Endothelial cell of umbilical vein (primary cell): ENCODE data around the gene PTPRF. TPM values are rescaled to one million over a fixed set of nuclear protein-coding genes. Genes with fewer than 3 reads are reported as not detected.

Experiments
- BruUV-seq: library from RNA; stranded (reverse); fragments of 400-500 nt; replicated peaks from 2 replicates; lab custom pipeline; 2021; lab: Mats Ljungman, UMichigan
- CTCF ChIA-PET: fragments of 300-600, 350-600 bp; sonication (Branson Sonifier 250); formaldehyde crosslinking; loops from one replicate; lab custom pipeline; 2021; ENCODE audit warnings: antibody characterized with exemption, inconsistent platforms; lab: Charles Lee
- POLR2A ChIA-PET: fragments of 300-600, 350-600 bp; sonication (Branson Sonifier 250); formaldehyde crosslinking; loops from one replicate; lab custom pipeline; 2021; ENCODE audit warnings: antibody characterized with exemption, inconsistent platforms; lab: Charles Lee
- DNase-seq: peaks from one replicate; pipeline ENCODE4 v3.0.0-alpha.2; 2011; ENCODE audit warnings: low read depth, low spot score
- FAIRE-seq: peaks from 2 replicates; lab custom pipeline; 2011; peaks lifted over from hg19 to GRCh38; lab: Jason Lieb, UNC
- H2AFZ ChIP-seq: 2 replicates; pipeline ENCODE4 v1.6.0; 2012; ENCODE audit warnings: low read depth, low read length, control low read depth, inconsistent platforms
- H3K27ac ChIP-seq: 2 replicates; pipeline ENCODE4 v1.5.1; 2011; ENCODE audit warnings: low read depth, mild to moderate bottlenecking, control low read depth, low read length, moderate library complexity; ENCODE audit not compliant: insufficient read depth
- H3K27me3 ChIP-seq, 2 experiments: 2 replicates each; pipeline versions ENCODE4 v1.6.0 to v1.6.1; 2011; ENCODE audit warnings: low read length in 2 of 2, mixed read lengths in 1 of 2; ENCODE audit not compliant: control insufficient read depth in 2 of 2, insufficient read depth in 2 of 2
- H3K36me3 ChIP-seq, 2 experiments: 2 replicates in 1 of 2; 3 replicates in 1 of 2; pipeline ENCODE4 v1.5.1; 2011; ENCODE audit warnings: low read length in 2 of 2, mild to moderate bottlenecking in 1 of 2, moderate library complexity in 1 of 2; ENCODE audit not compliant: control insufficient read depth in 2 of 2, insufficient read depth in 2 of 2; ENCODE audit errors: extremely low read depth in 1 of 2
- H3K4me1 ChIP-seq: 3 replicates; pipeline ENCODE4 v1.5.1; 2011; ENCODE audit warnings: mild to moderate bottlenecking, low read length; ENCODE audit not compliant: control insufficient read depth, insufficient read depth; ENCODE audit errors: extremely low read depth
- H3K4me2 ChIP-seq: 2 replicates; pipeline ENCODE4 v1.6.1; 2011; ENCODE audit warnings: low read length, control low read depth, mixed read lengths; ENCODE audit not compliant: insufficient read depth
- H3K4me3 ChIP-seq, 3 experiments: fragments of 200-600 bp in 1 of 3; sonication (generic), shearing (Covaris generic) in 1 of 3; replicated peaks in 1 of 3; 2 replicates each; pipeline ENCODE4 v1.5.1; 2011 to 2016; ENCODE audit warnings: control low read depth in 3 of 3, low read length in 3 of 3, mild to moderate bottlenecking in 2 of 3, inconsistent platforms in 1 of 3, low read depth in 1 of 3, moderate library complexity in 1 of 3; ENCODE audit not compliant: insufficient read depth in 1 of 3
- H3K79me2 ChIP-seq: 2 replicates; pipeline ENCODE4 v1.6.0; 2012; ENCODE audit warnings: low read length, inconsistent platforms; ENCODE audit not compliant: control insufficient read depth, insufficient read depth
- H3K9ac ChIP-seq: replicated peaks from 2 replicates; pipeline ENCODE3; 2011; ENCODE audit warnings: low read length, control low read depth; ENCODE audit not compliant: insufficient read depth; ENCODE audit errors: extremely low read depth
- H3K9me1 ChIP-seq: replicated peaks from 3 replicates; pipeline ENCODE4 v1.6.0; 2011; ENCODE audit warnings: mild to moderate bottlenecking, low read length; ENCODE audit not compliant: control insufficient read depth, insufficient read depth; ENCODE audit errors: extremely low read depth
- H3K9me3 ChIP-seq: replicated peaks from 2 replicates; pipeline ENCODE4 v1.5.1; 2012; ENCODE audit warnings: low read length, inconsistent platforms; ENCODE audit not compliant: control insufficient read depth, insufficient read depth
- H4K20me1 ChIP-seq: replicated peaks from 2 replicates; pipeline ENCODE3; 2011; ENCODE audit warnings: mild to moderate bottlenecking, low read length; ENCODE audit not compliant: control insufficient read depth, insufficient read depth; ENCODE audit errors: extremely low read depth
- EZH2 ChIP-seq: IDR thresholded peaks from 2 replicates; pipeline ENCODE4 v1.6.1; 2012; ENCODE audit warnings: borderline replicate concordance, low read depth, mild to moderate bottlenecking, moderate library complexity, low read length, inconsistent platforms; ENCODE audit not compliant: severe bottlenecking
- FOS ChIP-seq: IDR thresholded peaks from 2 replicates; pipeline ENCODE4 v1.6.1; 2011; ENCODE audit warnings: mild to moderate bottlenecking, low read length, moderate library complexity, borderline replicate concordance; ENCODE audit not compliant: insufficient read depth
- GATA2 ChIP-seq: IDR thresholded peaks from 2 replicates; pipeline ENCODE4 v1.7.0; 2011; ENCODE audit warnings: low read depth, mild to moderate bottlenecking, moderate library complexity, mixed read lengths, low read length; ENCODE audit not compliant: insufficient read length, insufficient read depth
- JUN ChIP-seq: IDR thresholded peaks from 2 replicates; pipeline ENCODE4 v1.6.1; 2011; ENCODE audit warnings: borderline replicate concordance, low read depth; ENCODE audit not compliant: insufficient read length, insufficient read depth
- MYC ChIP-seq: IDR thresholded peaks from one replicate; pipeline ENCODE4 v1.6.1; 2011; ENCODE audit warnings: mild to moderate bottlenecking, low read depth, low read length
- POLR2A ChIP-seq: IDR thresholded peaks from 2 replicates; pipeline ENCODE4 v1.6.1; 2012; ENCODE audit warnings: low read depth, mild to moderate bottlenecking, control low read depth, low read length
- POLR2AphosphoS5 ChIP-seq: IDR thresholded peaks from 2 replicates; pipeline ENCODE4 v1.6.1; 2012; ENCODE audit warnings: low read depth, mild to moderate bottlenecking, control low read depth, low read length, moderate library complexity; ENCODE audit not compliant: insufficient read depth
- dilution Hi-C: fragments of 300-500 bp; cut with MboI; formaldehyde crosslinking; loops from one replicate; pipeline ENCODE4 v1.15.0; 2019; ENCODE audit warnings: low sequenced_read_pairs; ENCODE audit not compliant: extremely low pct_ligation_motif_present
- intact Hi-C: fragments of 100-400 bp; cut with micrococcal nuclease; formaldehyde crosslinking; loops from one replicate; pipeline ENCODE4 v1.10.0; 2022
- polyA plus RNA-seq, 4 experiments: library from polyadenylated mRNA; depleted of rRNA in 3 of 4; stranded (reverse) in 3 of 4; unstranded in 1 of 4; fragments of >200 nt; gene quantifications; 2 replicates each; pipeline versions ENCODE4 v1.2.1 to v1.2.3, GENCODE V29; 2011 to 2012; ENCODE audit warnings: missing spikeins in 1 of 4
- total RNA-seq: library from RNA; stranded (reverse); gene quantifications from 2 replicates; pipeline ENCODE4 v1.2.3, GENCODE V29; 2021
- TF ChIP-seq, protein P1 (sequence below): IDR thresholded peaks from 2 replicates; pipeline ENCODE4 v1.6.1; 2011; ENCODE audit not compliant: insufficient read depth, insufficient read length
- TF ChIP-seq, protein P2 (sequence below), 2 donors: IDR thresholded peaks; 1 replicate in 1 of 2; 2 replicates in 1 of 2; pipeline ENCODE4 v1.5.1; 2011; ENCODE audit warnings: low read length in 2 of 2, mild to moderate bottlenecking in 2 of 2, moderate library complexity in 2 of 2, control low read depth in 1 of 2, inconsistent platforms in 1 of 2, low read depth in 1 of 2; ENCODE audit not compliant: insufficient read depth in 1 of 2; ENCODE audit errors: extremely low read depth in 1 of 2

PTPRF gene
- total and polyA plus RNA-seq, 2 donors (not counting 3 experiments of a cell fraction or from before 2014, with no cell fraction given) = 217 to 338 TPM

DNA sequence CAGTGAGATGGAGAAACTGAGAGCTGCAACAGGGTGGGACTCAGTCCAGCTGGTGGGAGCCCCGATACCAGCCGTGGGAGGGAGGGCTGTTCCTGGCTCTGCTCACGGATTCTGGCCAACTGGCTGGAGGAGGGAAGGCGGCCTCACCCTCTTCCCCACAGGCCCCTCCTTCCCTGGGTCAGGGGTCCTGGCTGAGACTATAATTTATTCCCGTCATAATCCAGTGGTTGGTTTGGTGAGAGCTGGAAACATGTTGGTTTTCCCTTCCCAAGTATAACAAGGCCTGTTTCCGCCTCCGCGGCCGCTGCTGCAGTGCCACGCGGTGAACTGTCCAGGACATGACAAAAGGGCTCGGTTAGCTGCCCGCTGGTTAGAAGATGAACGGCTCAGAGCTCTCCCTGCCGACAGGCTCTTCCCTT is 10.0 kb downstream of the PTPRF start:
- H2AFZ ChIP-seq = peak overlapping the region; percentile 6
- TF ChIP-seq POLR2AphosphoS5 = no peak
- TF ChIP-seq GATA2 = no peak
- peak; percentile 26 for TF ChIP-seq POLR2A
- TF ChIP-seq, protein P1, sequence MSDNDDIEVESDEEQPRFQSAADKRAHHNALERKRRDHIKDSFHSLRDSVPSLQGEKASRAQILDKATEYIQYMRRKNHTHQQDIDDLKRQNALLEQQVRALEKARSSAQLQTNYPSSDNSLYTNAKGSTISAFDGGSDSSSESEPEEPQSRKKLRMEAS = no peak
- no peak for TF ChIP-seq MYC
- no peak for TF ChIP-seq EZH2
- no peak overlapping the region for H3K27ac ChIP-seq
- H3K9me1 ChIP-seq = no peaks in the 10 kb centered on the region
- ChIA-PET POLR2A (interaction anchor here (0.5 kb wide), 2 partner anchors 115 to 182 kb away, joined by 4 read pairs; partner anchors contain the start of gene CDC20), CTCF (interaction anchor here (1.3 to 5.9 kb wide), 4 partner anchors 9 to 32 kb away, joined by 4 to 28 read pairs (median 6); partner anchors contain the start of gene PTPRF)
- no peak overlapping the region for H3K4me3 ChIP-seq
- peaks cover 0 to 18% of the 10 kb centered on the region in 2 experiments for H3K36me3 ChIP-seq
- H3K4me2 ChIP-seq = no peak overlapping the region
- peaks cover 28% of the 10 kb centered on the region for H3K4me1 ChIP-seq
- dilution Hi-C loops (no loop called here), intact Hi-C loops (loop anchor here (1.0 kb wide), 1 partner anchor 8 kb away; no protein-coding TSS in a partner anchor)
- peaks cover 68% of the 10 kb centered on the region for H3K79me2 ChIP-seq
- no peaks in the 10 kb centered on the region for H4K20me1 ChIP-seq
- DNase-seq (peak; percentile 87), FAIRE-seq (peak; percentile 92)
- no peak overlapping the region for H3K9ac ChIP-seq
- no peaks in the 10 kb centered on the region for H3K27me3 ChIP-seq
- H3K9me3 ChIP-seq = no peaks in the 10 kb centered on the region
- BruUV-seq = no TSS peak

DNA sequence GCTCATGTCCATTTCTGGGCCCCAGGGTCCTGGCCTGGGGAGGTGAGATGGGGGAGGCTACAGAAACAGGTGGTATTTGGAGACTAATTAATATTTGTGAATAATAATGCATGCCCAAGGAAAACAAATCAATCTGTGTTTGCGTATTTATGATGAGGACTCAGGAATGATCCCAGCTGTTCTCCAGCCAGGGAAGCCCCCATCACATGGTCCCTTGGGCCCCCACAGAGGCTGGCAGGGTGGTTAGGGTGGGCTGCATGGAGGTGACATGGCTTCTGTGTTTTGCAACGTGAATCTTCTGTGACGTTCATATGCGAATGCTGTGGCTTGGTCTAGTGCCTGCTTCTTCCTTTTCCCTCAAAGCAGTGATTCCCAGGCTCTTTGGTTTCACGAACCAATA is 10.5 kb downstream of the PTPRF start:
- H3K9ac ChIP-seq = no peak overlapping the region
- dilution Hi-C loops (no loop called here), intact Hi-C loops (loop anchor here (1.0 kb wide), 1 partner anchor 9 kb away; no protein-coding TSS in a partner anchor)
- H3K9me3 ChIP-seq = no peaks in the 10 kb centered on the region
- no peak overlapping the region for H3K27ac ChIP-seq
- no peaks in the 10 kb centered on the region for H3K27me3 ChIP-seq
- H2AFZ ChIP-seq = no peak overlapping the region
- ChIA-PET CTCF (interaction anchor here (1.3 to 5.9 kb wide), 4 partner anchors 9 to 31 kb away, joined by 4 to 28 read pairs (median 6); partner anchors contain the start of gene PTPRF), POLR2A (interaction anchor here (0.5 kb wide), 2 partner anchors 115 to 182 kb away, joined by 4 read pairs; partner anchors contain the start of gene CDC20)
- TF ChIP-seq JUN (no peak), EZH2 (no peak), MYC (no peak), FOS (no peak), GATA2 (no peak), POLR2A (no peak), POLR2AphosphoS5 (no peak)
- TF ChIP-seq, protein P2, sequence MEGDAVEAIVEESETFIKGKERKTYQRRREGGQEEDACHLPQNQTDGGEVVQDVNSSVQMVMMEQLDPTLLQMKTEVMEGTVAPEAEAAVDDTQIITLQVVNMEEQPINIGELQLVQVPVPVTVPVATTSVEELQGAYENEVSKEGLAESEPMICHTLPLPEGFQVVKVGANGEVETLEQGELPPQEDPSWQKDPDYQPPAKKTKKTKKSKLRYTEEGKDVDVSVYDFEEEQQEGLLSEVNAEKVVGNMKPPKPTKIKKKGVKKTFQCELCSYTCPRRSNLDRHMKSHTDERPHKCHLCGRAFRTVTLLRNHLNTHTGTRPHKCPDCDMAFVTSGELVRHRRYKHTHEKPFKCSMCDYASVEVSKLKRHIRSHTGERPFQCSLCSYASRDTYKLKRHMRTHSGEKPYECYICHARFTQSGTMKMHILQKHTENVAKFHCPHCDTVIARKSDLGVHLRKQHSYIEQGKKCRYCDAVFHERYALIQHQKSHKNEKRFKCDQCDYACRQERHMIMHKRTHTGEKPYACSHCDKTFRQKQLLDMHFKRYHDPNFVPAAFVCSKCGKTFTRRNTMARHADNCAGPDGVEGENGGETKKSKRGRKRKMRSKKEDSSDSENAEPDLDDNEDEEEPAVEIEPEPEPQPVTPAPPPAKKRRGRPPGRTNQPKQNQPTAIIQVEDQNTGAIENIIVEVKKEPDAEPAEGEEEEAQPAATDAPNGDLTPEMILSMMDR (IDR thresholded peaks at IDR 0.05; ENCODE audit: extremely low read depth in 1 of 2, insufficient read depth in 1 of 2, low read depth in 1 of 2, low read length in 2 of 2) = no peak
- TF ChIP-seq, protein P1 = no peak
- FAIRE-seq (no peak), DNase-seq (no peak)
- no peak overlapping the region for H3K4me2 ChIP-seq
- no peaks in the 10 kb centered on the region for H4K20me1 ChIP-seq
- H3K4me3 ChIP-seq = no peak overlapping the region
- H3K4me1 ChIP-seq = peaks cover 28% of the 10 kb centered on the region
- H3K9me1 ChIP-seq = no peaks in the 10 kb centered on the region
- peaks cover 64% of the 10 kb centered on the region for H3K79me2 ChIP-seq
- H3K36me3 ChIP-seq = peaks cover 0 to 18% of the 10 kb centered on the region in 2 experiments
- no TSS peak for BruUV-seq
